Astrocyte of the spinal cord (primary cell): ENCODE measurements around the gene CDADC1.
A peak's percentile ranks its signal among the peaks of the same experiment; 100 is the strongest.
"Not testable (repeated sequence)": the region's sequence is repeated elsewhere in the genome, so short reads cannot be mapped to it uniquely, and the experiment has no call there.

Experiments
- DNase-seq: peaks from one replicate; pipeline ENCODE4 v3.0.0; 2011; ENCODE audit warnings: low read depth, low spot score
- H3K4me3 ChIP-seq: 2 replicates; pipeline ENCODE4 v1.5.1; 2011; ENCODE audit warnings: low read depth, mild to moderate bottlenecking, low read length, moderate library complexity
- CTCF ChIP-seq: IDR thresholded peaks from 2 replicates; pipeline ENCODE4 v1.5.1; 2012; ENCODE audit warnings: low read depth, mild to moderate bottlenecking, low read length, inconsistent platforms
- in situ Hi-C: cut with HindIII; loops from 2 replicates; pipeline ENCODE4 v1.10.0; 2017; ENCODE audit warnings: low sequenced_read_pairs

The CDADC1 gene

GRCh38 chr13:49279885-49280284 is 32.2 kb downstream of the CDADC1 start:
- H3K4me3 ChIP-seq, result no peak overlapping the region
- DNase-seq, result no peak
- no peak for TF ChIP-seq CTCF
- in situ Hi-C loops, result no loop called here

- no peak overlapping the region for H3K4me3 ChIP-seq
- TF ChIP-seq CTCF, result no peak
- DNase-seq, result no peak
- in situ Hi-C loops, result no loop called here
These were observed 40.3 kb downstream of the CDADC1 start for GRCh38 chr13:49287995-49288394.

- DNase-seq, result no peak
- no peak overlapping the region for H3K4me3 ChIP-seq
- in situ Hi-C loops, result no loop called here
- TF ChIP-seq CTCF, result no peak
These were observed 40.7 kb downstream of the CDADC1 start for GRCh38 chr13:49288458-49288857.

- in situ Hi-C loops, result no loop called here
- no peak overlapping the region for H3K4me3 ChIP-seq
- DNase-seq, result peak; percentile 89
- no peak for TF ChIP-seq CTCF
These were observed 45.2 kb downstream of the CDADC1 start for GRCh38 chr13:49292742-49293486.

- in situ Hi-C loops, DNase-seq, H3K4me3 ChIP-seq: not testable (repeated sequence)
These were observed 47.0 kb downstream of the CDADC1 start for GRCh38 chr13:49294723-49295122.

GRCh38 chr13:49295244-49295643 is 47.5 kb downstream of the CDADC1 start:
- no peak overlapping the region for H3K4me3 ChIP-seq
- DNase-seq, result no peak
- in situ Hi-C loops, result no loop called here
- no peak for TF ChIP-seq CTCF

GRCh38 chr13:49296659-49297058 is 48.9 kb downstream of the CDADC1 start:
- in situ Hi-C loops, result no loop called here
- H3K4me3 ChIP-seq, result no peak overlapping the region
- no peak for DNase-seq
- TF ChIP-seq CTCF, result no peak
